OCI-LY3 (cell line): ENCODE results near the gene SARDH.

Experiments used
- H2AFZ ChIP-seq: fragments of 200-600, 300-600 bp; shearing (Covaris generic); 2 replicates; pipeline ENCODE4 v1.6.0; 2014; ENCODE audit warnings: antibody characterized with exemption, low read depth, low read length
- H3K27ac ChIP-seq: fragments of 200-600, 300-600 bp; sonication (generic); 2 replicates; pipeline ENCODE4 v1.5.1; 2014; ENCODE audit warnings: mild to moderate bottlenecking, low read length, moderate library complexity, mixed read lengths
- H3K27me3 ChIP-seq: fragments of 200-600, 300-600 bp; sonication (generic); 2 replicates; pipeline ENCODE4 v1.6.1; 2014; ENCODE audit warnings: low read depth, low read length, mixed read lengths
- H3K36me3 ChIP-seq: fragments of 200-600, 300-600 bp; sonication (generic); replicated peaks from 2 replicates; pipeline ENCODE3; 2014; ENCODE audit warnings: low read depth, low read length, mixed read lengths
- H3K4me1 ChIP-seq: fragments of 300-600, 200-600 bp; sonication (generic); 2 replicates; pipeline ENCODE4 v1.6.1; 2014; ENCODE audit warnings: low read length, mixed read lengths
- H3K4me2 ChIP-seq: fragments of 200-600, 300-600 bp; sonication (generic); 2 replicates; pipeline ENCODE4 v1.6.1; 2014; ENCODE audit warnings: low read length, mixed read lengths
- H3K4me3 ChIP-seq: fragments of 300-600, 200-600 bp; sonication (generic); 2 replicates; pipeline ENCODE4 v1.5.1; 2014; ENCODE audit warnings: antibody characterized with exemption, mild to moderate bottlenecking, low read length, moderate library complexity
- H3K79me2 ChIP-seq: fragments of 300-600, 200-600 bp; shearing (Covaris generic); 2 replicates; pipeline ENCODE4 v1.6.1; 2014; ENCODE audit warnings: mild to moderate bottlenecking, low read length, mixed read lengths
- H3K9ac ChIP-seq: fragments of 300-600, 200-600 bp; shearing (Covaris generic); 2 replicates; pipeline ENCODE4 v1.6.0; 2014; ENCODE audit warnings: mild to moderate bottlenecking, low read length, moderate library complexity
- H3K9me3 ChIP-seq: fragments of 200-600, 300-600 bp; shearing (Covaris generic); 2 replicates; pipeline ENCODE4 v1.6.1; 2014; ENCODE audit warnings: low read length, mixed read lengths; ENCODE audit not compliant: insufficient read depth
- H4K20me1 ChIP-seq: fragments of 200-600, 300-600 bp; sonication (generic); 2 replicates; pipeline ENCODE4 v1.6.1; 2016; ENCODE audit warnings: low read length, mixed read lengths; ENCODE audit not compliant: insufficient read depth
- EZH2phosphoT487 ChIP-seq: fragments of 200-600 bp; shearing (Covaris generic); IDR thresholded peaks from 2 replicates; pipeline ENCODE4 v1.6.1; 2018; ENCODE audit warnings: antibody characterized with exemption, mixed run types, low read depth
- TF ChIP-seq, protein P1 (sequence below): fragments of 200-600, 300-600 bp; sonication (generic); IDR thresholded peaks from 2 replicates; pipeline ENCODE4 v1.5.1; 2014; ENCODE audit warnings: antibody characterized with exemption, low read length, low read depth

Gene SARDH

DNA sequence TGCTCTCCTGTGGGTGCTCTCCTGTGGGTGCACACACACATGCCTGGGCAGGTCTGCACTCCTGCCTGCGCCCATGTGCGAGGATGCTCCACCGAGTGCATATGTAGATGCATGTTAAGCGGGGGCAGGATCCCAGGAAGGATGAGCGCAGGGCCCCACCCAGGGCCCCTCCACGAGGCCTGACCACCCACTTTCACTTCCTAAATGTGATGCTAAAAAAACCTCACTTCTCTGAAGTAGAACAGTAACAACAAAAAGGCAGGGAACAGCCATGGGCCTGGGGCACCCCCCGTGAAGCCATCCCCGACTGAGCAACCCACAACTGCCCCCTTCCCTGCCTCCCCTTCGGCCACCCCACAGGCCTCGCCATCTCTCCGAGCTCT, 48.2 kb upstream of the SARDH start:
- peak overlapping the region; percentile 41 for H3K9ac ChIP-seq
- H4K20me1 ChIP-seq = peaks cover 21% of the 10 kb centered on the region
- H3K4me2 ChIP-seq = peak overlapping the region; percentile 92
- H3K4me1 ChIP-seq = peaks cover 35% of the 10 kb centered on the region
- no peaks in the 10 kb centered on the region for H3K27me3 ChIP-seq
- TF ChIP-seq EZH2phosphoT487 = no peak
- TF ChIP-seq, protein P1, sequence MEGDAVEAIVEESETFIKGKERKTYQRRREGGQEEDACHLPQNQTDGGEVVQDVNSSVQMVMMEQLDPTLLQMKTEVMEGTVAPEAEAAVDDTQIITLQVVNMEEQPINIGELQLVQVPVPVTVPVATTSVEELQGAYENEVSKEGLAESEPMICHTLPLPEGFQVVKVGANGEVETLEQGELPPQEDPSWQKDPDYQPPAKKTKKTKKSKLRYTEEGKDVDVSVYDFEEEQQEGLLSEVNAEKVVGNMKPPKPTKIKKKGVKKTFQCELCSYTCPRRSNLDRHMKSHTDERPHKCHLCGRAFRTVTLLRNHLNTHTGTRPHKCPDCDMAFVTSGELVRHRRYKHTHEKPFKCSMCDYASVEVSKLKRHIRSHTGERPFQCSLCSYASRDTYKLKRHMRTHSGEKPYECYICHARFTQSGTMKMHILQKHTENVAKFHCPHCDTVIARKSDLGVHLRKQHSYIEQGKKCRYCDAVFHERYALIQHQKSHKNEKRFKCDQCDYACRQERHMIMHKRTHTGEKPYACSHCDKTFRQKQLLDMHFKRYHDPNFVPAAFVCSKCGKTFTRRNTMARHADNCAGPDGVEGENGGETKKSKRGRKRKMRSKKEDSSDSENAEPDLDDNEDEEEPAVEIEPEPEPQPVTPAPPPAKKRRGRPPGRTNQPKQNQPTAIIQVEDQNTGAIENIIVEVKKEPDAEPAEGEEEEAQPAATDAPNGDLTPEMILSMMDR = no peak
- no peaks in the 10 kb centered on the region for H3K79me2 ChIP-seq
- H2AFZ ChIP-seq = no peak overlapping the region
- H3K36me3 ChIP-seq = peaks cover 46% of the 10 kb centered on the region
- H3K27ac ChIP-seq = peak overlapping the region; percentile 47
- H3K4me3 ChIP-seq = peak overlapping the region; percentile 64
- H3K9me3 ChIP-seq = no peaks in the 10 kb centered on the region

- Histone ChIP-seq H3K9ac (no peak overlapping the region), H3K36me3 (peaks cover 51% of the 10 kb centered on the region)
These were observed 47.7 kb upstream of the SARDH start for GRCh38 chr9:133785753-133786370.

DNA sequence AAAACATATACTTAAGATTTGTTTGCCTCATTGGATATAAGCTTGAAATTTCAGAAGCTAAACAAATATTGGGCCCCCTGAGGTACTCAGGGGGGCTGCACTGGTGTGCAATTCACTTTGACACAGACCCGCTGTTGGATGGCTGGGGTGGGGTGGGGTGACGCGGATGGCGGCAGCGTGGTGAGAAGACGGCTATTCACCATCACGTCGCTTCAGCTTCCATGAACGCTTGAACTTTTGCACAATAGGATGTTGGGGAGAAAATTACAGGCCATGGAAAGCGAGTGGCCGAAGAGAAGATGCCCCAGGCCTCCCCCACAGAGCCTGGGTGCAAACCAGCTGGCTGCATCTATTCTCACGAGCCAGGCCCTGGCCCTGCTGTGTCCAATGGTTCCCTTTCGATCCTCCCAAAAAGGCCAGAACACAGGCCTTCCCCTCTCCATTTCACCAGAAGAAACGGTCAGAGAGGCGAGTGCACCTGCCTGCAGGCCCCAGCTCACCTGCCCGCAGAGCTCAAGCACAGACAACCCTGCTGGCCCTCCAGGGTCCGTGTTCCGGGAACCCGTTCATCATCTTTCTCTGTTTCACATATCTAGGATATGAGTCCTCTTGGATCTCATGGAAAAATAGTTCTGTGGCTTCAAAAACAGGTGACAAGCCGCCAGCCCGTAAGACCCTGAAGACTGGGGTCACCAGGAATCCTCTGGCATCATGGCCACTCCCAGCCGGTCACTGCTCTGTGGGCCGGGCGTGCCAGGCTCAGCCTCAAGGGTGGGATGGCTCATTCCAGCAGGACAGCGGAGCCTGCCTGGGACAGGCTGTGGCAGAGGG, 46.8 kb upstream of the SARDH start:
- Histone ChIP-seq H3K27me3 (no peaks in the 10 kb centered on the region), H2AFZ (no peak overlapping the region), H3K27ac (no peak overlapping the region), H3K4me3 (no peak overlapping the region), H3K4me2 (no peak overlapping the region), H3K4me1 (peaks cover 35% of the 10 kb centered on the region), H3K36me3 (peaks cover 53% of the 10 kb centered on the region), H3K79me2 (no peaks in the 10 kb centered on the region), H4K20me1 (peaks cover 21% of the 10 kb centered on the region), H3K9ac (no peak overlapping the region), H3K9me3 (no peaks in the 10 kb centered on the region)
- TF ChIP-seq EZH2phosphoT487 = no peak
- TF ChIP-seq, protein P1 = no peak

More at GRCh38 chr9:133785753-133786370, 47.7 kb upstream of the SARDH start:
- peak overlapping the region; percentile 92 for H3K4me2 ChIP-seq
- H4K20me1 ChIP-seq = peaks cover 21% of the 10 kb centered on the region
- no peaks in the 10 kb centered on the region for H3K9me3 ChIP-seq
- no peaks in the 10 kb centered on the region for H3K27me3 ChIP-seq
- TF ChIP-seq, protein P1 = no peak
- no peak for TF ChIP-seq EZH2phosphoT487
- no peak overlapping the region for H3K4me3 ChIP-seq
- H3K79me2 ChIP-seq = no peaks in the 10 kb centered on the region
- H3K4me1 ChIP-seq = peaks cover 35% of the 10 kb centered on the region
- no peak overlapping the region for H3K27ac ChIP-seq
- H2AFZ ChIP-seq = no peak overlapping the region

DNA sequence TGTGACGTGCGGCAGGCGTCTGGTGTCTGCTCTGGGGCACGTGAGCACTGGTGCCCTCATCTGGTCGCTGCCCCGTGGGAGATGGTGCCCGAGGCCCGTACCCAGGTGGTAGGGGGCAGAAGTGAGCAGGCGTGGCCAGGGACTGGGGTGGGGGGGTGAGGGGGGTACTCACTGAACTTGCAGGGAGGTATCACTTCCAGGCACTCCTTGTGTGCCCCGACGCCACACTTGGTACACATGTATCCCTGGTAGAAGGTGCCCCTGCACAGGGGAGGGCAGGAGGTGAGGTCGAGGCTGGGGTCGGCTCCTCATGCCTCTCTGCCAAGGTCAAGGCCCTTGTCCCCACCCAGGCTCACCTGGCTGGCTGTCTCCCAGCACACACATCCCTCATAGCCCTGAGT, 45.2 kb upstream of the SARDH start:
- H3K27me3 ChIP-seq = no peaks in the 10 kb centered on the region
- H3K27ac ChIP-seq = no peak overlapping the region
- no peak overlapping the region for H3K4me2 ChIP-seq
- H3K4me3 ChIP-seq = no peak overlapping the region
- no peaks in the 10 kb centered on the region for H3K9me3 ChIP-seq
- no peaks in the 10 kb centered on the region for H3K79me2 ChIP-seq
- peaks cover 21% of the 10 kb centered on the region for H4K20me1 ChIP-seq
- TF ChIP-seq, protein P1 = 0 out of 2 replicates have a peak, but pooled peaks have one; percentile 9
- no peak for TF ChIP-seq EZH2phosphoT487
- H3K36me3 ChIP-seq = peaks cover 54% of the 10 kb centered on the region
- H2AFZ ChIP-seq = no peak overlapping the region
- no peak overlapping the region for H3K9ac ChIP-seq
- peaks cover 35% of the 10 kb centered on the region for H3K4me1 ChIP-seq
